CD8-positive, alpha-beta memory T cell (primary cell): Measurements from ENCODE around the gene ZNF443. TPM values are rescaled to one million over a fixed set of nuclear protein-coding genes. Genes with fewer than 3 reads are reported as not detected.
"Not testable (repeated sequence)": the region's sequence is repeated elsewhere in the genome, so short reads cannot be mapped to it uniquely, and the experiment has no call there.

Experiments
- CTCF ChIA-PET: fragments of 350-600 bp; sonication (Branson Sonifier 250); formaldehyde crosslinking; loops from one replicate; lab custom pipeline; 2021; ENCODE audit warnings: antibody characterized with exemption; lab: Charles Lee
- POLR2A ChIA-PET: fragments of 350-600 bp; sonication (Branson Sonifier 250); formaldehyde crosslinking; loops from one replicate; lab custom pipeline; 2021; ENCODE audit warnings: antibody characterized with exemption; lab: Charles Lee
- DNase-seq, 5 donors: peaks; one replicate each; pipeline versions ENCODE4 v3.0.0 to v3.0.0-alpha.2; 2020 to 2022; ENCODE audit warnings: mixed read lengths in 1 of 5
- H3K27ac ChIP-seq: one replicate; pipeline ENCODE4 v1.7.0; 2013; ENCODE audit warnings: low read depth, mild to moderate bottlenecking, low read length, moderate library complexity
- H3K27me3 ChIP-seq: 2 replicates; pipeline ENCODE4 v1.7.0; 2013; ENCODE audit warnings: low read length, mild to moderate bottlenecking; ENCODE audit not compliant: insufficient read depth, poor library complexity, severe bottlenecking
- H3K36me3 ChIP-seq: 2 replicates; pipeline ENCODE4 v1.7.0; 2013; ENCODE audit warnings: mild to moderate bottlenecking, low read length, moderate library complexity; ENCODE audit not compliant: insufficient read depth
- H3K4me1 ChIP-seq: 2 replicates; pipeline ENCODE4 v1.7.0; 2013; ENCODE audit warnings: mild to moderate bottlenecking, low read length, moderate library complexity; ENCODE audit not compliant: insufficient read depth
- H3K4me3 ChIP-seq: 2 replicates; pipeline ENCODE4 v1.7.0; 2013; ENCODE audit warnings: mild to moderate bottlenecking, low read length
- H3K9me3 ChIP-seq: 2 replicates; pipeline ENCODE4 v1.7.0; 2013; ENCODE audit warnings: mild to moderate bottlenecking, low read length
- H3K27ac Mint-ChIP-seq, 8 donors: one replicate each; pipeline ENCODE4 v1.8.0; 2020 to 2021; ENCODE audit warnings: mixed read lengths in 8 of 8, mild to moderate bottlenecking in 6 of 8, inconsistent platforms in 3 of 8, moderate library complexity in 3 of 8
- H3K27me3 Mint-ChIP-seq, 2 donors: one replicate each; pipeline ENCODE4 v1.8.0; 2020 to 2021; ENCODE audit warnings: mixed read lengths in 2 of 2, mild to moderate bottlenecking in 1 of 2, moderate library complexity in 1 of 2
- H3K36me3 Mint-ChIP-seq, 3 donors: one replicate each; pipeline ENCODE4 v1.8.0; 2020 to 2021; ENCODE audit warnings: mixed read lengths in 3 of 3, inconsistent platforms in 1 of 3, mild to moderate bottlenecking in 1 of 3
- H3K4me1 Mint-ChIP-seq, 3 donors: one replicate each; pipeline ENCODE4 v1.8.0; 2020 to 2021; ENCODE audit warnings: mixed read lengths in 3 of 3, inconsistent platforms in 1 of 3, mild to moderate bottlenecking in 1 of 3
- H3K4me3 Mint-ChIP-seq, 7 donors: one replicate each; pipeline ENCODE4 v1.8.0; 2020 to 2021; ENCODE audit warnings: mixed read lengths in 7 of 7, mild to moderate bottlenecking in 6 of 7, moderate library complexity in 4 of 7, inconsistent platforms in 2 of 7
- H3K9me3 Mint-ChIP-seq, 5 donors: one replicate each; pipeline ENCODE4 v1.8.0; 2020 to 2022; ENCODE audit warnings: mixed read lengths in 5 of 5, mild to moderate bottlenecking in 3 of 5, moderate library complexity in 2 of 5, inconsistent platforms in 1 of 5
- polyA plus RNA-seq: library from polyadenylated mRNA; unstranded; fragments of 300-500 nt; fragmentation: Illumina TruSeq; gene quantifications from one replicate; pipeline ENCODE4 v1.2.3, GENCODE V29; 2021
- total RNA-seq, 2 experiments: library from RNA; stranded (reverse); gene quantifications; one replicate each; pipeline ENCODE4 v1.2.3, GENCODE V29; 2021

Gene ZNF443
- total and polyA plus RNA-seq, 3 experiments from 2014 or later = 2.5 to 4.6 (median 4.2) TPM

DNA sequence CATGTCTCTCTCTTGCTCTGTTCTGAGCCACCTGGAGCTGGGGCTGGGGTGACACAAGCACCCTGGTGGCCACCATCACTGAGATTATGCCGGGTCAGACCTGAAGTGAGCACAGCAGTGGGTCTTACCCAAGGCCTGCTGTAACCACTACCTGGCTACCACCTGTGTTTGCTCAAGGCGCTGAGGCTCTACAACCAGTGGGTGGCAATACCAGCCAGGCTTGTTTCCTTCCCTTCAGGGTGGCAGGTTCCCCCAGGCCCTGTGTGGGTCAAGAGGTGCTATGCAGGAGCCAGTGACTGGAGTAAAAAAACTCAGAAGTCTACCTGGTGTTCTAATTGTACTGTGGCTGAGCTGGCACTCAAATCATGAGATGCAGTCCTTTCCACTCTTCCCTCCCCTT is 8.0 kb upstream of the ZNF443 start:
- ChIA-PET POLR2A (no interaction called here), CTCF (no interaction called here)
- H3K4me1 ChIP-seq = no peaks in the 10 kb centered on the region
- DNase-seq = no peak
- H3K27me3 ChIP-seq = no peaks in the 10 kb centered on the region
- no peak overlapping the region for H3K27ac ChIP-seq
- no peak overlapping the region for H3K4me3 ChIP-seq
- H3K36me3 Mint-ChIP-seq = peaks cover 6 to 48% (median 9%) of the 10 kb centered on the region in 3 donors
- peaks cover 24 to 45% (median 34%) of the 10 kb centered on the region in 5 donors for H3K9me3 Mint-ChIP-seq
- H3K9me3 ChIP-seq = no peaks in the 10 kb centered on the region
- H3K36me3 ChIP-seq = no peaks in the 10 kb centered on the region
- H3K27me3 Mint-ChIP-seq = peaks cover 0 to 8% of the 10 kb centered on the region in 2 donors
- H3K27ac Mint-ChIP-seq = no peak overlapping the region
- H3K4me3 Mint-ChIP-seq = no peak overlapping the region
- no peaks in the 10 kb centered on the region for H3K4me1 Mint-ChIP-seq

DNA sequence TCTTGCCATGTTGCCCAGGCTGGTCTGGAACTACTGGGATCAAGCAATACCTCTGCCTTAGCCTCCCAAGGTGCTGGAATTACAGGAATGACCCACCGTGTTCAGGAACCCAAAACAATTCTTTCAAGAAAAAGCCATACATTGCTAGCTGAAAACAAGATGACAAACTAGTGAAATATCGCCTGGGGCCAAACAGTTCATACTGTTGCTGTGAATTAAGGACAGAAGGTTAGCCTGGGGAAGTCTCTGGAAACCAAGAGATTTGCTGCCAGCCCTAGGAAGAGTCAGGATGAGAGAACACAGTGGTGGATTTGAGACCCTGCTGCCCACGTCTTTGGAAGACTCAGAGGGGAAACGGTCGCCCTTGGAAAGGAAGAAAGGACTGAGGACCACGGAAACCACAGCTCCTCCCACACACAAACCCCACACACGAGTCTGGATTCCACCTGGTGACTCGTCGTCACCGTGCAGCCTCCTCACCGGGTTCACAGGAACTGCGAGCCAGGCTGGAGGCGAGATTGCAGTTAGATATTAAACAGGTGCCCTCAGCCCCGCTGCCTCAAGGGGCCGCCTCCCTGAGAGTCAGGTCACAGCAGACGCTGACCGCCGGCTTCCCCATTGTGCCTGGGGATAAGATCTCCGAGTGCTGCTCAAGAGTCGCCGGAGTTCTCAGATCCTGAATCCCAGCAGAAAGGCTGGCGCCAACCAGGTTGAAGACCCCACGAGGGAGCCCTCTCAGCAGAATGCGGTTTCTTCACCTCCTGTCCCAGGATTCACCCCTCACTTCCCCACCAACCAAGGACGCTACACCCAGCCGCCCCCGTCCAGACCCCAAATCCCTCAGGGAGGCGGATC is 908 bp downstream of the ZNF443 start:
- H3K36me3 ChIP-seq, H3K9me3 ChIP-seq, H3K4me1 ChIP-seq, H3K27me3 ChIP-seq, CTCF ChIA-PET, H3K27me3 Mint-ChIP-seq: not testable (repeated sequence)
- H3K27ac ChIP-seq = peak overlapping the region; percentile 67
- Mint-ChIP-seq H3K36me3 (peaks cover 10 to 26% (median 11%) of the 10 kb centered on the region in 3 donors), H3K4me3 (peak overlapping the region; percentile 85 to 100 (median 98)), H3K27ac (peak overlapping the region; percentile 47 to 97 (median 88)), H3K9me3 (peaks cover 4 to 13% (median 9%) of the 10 kb centered on the region in 5 donors), H3K4me1 (peaks cover 16 to 33% (median 23%) of the 10 kb centered on the region in 3 donors)
- H3K4me3 ChIP-seq = peak overlapping the region; percentile 78
- POLR2A ChIA-PET = interaction anchor here (1.2 kb wide), 2 partner anchors 39 to 107 kb away, joined by 4 to 6 read pairs; partner anchors contain the start of genes ZNF563 and ZNF799
- DNase-seq = peak; percentile 8 to 61 (median 38)

DNA sequence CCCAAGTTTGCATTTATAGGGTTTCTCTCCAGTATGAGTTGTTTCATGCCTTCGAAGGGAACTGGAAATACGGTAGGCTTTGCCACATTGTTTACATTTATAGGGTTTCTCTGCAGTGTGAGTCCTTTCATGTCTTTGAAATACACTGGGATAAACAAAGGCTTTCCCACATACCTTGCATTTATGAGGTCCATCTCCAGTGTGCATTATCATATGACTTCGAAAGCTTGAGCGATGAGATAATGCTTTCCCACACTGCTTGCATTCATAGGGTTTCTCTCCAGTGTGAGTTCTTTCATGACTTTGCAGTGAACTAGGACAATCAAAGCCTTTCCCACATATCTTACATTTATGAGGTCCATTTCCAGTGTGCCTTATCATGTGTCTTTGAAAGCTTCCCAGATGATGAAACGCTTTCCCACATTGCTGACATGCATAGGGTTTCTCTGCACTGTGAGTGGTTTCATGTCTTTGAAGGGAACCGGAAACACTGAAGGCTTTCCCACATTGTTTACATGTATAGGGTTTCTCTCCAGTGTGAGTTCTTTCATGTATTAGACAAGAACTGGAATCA is 10.0 kb downstream of the ZNF443 start:
- peaks cover 16% of the 10 kb centered on the region for H3K9me3 ChIP-seq
- DNase-seq, H3K27me3 ChIP-seq, H3K27ac ChIP-seq, POLR2A ChIA-PET, H3K27me3 Mint-ChIP-seq, H3K4me1 ChIP-seq, CTCF ChIA-PET, H3K4me3 ChIP-seq, H3K4me3 Mint-ChIP-seq, H3K4me1 Mint-ChIP-seq, H3K27ac Mint-ChIP-seq: not testable (repeated sequence)
- Mint-ChIP-seq H3K9me3 (peaks cover 35 to 77% (median 43%) of the 10 kb centered on the region in 5 donors), H3K36me3 (peaks cover 31 to 72% (median 58%) of the 10 kb centered on the region in 3 donors)
- H3K36me3 ChIP-seq = peaks cover 10% of the 10 kb centered on the region

DNA sequence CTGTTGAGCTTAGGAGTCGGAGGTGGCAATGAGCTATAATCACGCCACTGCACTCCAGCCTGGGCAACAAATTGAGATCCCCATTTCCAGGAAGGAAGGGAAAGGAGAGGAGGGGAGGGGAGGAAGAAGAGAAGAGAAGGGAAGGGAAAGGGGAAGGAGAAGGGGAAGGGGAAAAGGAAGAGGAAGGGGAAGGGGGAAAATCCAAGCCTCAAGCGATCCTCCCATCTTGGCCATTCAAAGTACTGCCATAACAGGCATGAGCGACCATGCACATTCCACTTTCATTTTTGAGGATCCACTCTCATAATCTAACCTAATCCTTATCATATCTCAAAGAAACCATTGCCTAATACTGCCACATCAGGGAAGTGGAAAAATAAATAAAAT is 14.9 kb downstream of the ZNF443 start:
- peaks cover 7% of the 10 kb centered on the region for H3K9me3 ChIP-seq
- no peak for DNase-seq
- Mint-ChIP-seq H3K27ac (peak overlapping the region in 1 of 8 donors; percentile 24), H3K36me3 (peaks cover 13 to 67% (median 37%) of the 10 kb centered on the region in 3 donors), H3K4me3 (no peak overlapping the region), H3K4me1 (no peaks in the 10 kb centered on the region), H3K27me3 (no peaks in the 10 kb centered on the region), H3K9me3 (peaks cover 22 to 73% (median 43%) of the 10 kb centered on the region in 5 donors)
- H3K27ac ChIP-seq = no peak overlapping the region
- peaks cover 2% of the 10 kb centered on the region for H3K36me3 ChIP-seq
- CTCF ChIA-PET = no interaction called here
- H3K4me3 ChIP-seq = no peak overlapping the region
- H3K4me1 ChIP-seq = no peaks in the 10 kb centered on the region
- no peaks in the 10 kb centered on the region for H3K27me3 ChIP-seq
- POLR2A ChIA-PET = no interaction called here

DNA sequence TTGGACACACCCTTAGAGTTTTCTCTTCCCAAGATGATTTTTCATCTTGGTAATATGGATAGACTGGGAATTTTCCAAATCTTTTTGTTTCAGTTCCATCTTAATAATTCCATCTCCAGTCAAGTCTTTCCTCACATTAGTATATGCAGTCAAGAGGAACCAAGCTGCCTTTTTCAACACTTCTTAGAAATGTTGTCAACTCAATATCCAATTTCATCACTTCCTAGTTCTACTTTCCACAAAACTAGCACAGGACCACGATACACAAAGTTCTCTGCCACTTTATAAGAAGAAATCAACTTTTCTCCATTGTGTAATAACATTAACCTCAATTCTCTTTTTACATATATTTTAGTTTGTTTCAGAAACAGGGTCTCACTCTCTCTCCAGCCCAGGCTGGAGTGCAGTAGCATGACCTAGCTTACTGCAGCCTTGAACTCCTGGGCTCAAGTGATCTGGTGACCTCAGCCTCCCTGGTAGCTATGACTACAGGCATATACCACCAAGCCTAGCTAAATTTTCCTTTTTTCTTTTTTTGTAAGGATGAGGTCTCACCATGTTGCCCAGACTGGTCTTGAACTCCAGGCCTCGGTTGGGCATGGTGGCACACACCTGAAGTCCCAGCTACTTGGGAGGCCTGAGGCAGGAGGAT is 15.5 kb downstream of the ZNF443 start:
- Histone ChIP-seq H3K9me3 (peaks cover 2% of the 10 kb centered on the region), H3K27ac (no peak overlapping the region), H3K4me1 (no peaks in the 10 kb centered on the region), H3K27me3 (no peaks in the 10 kb centered on the region), H3K4me3 (no peak overlapping the region), H3K36me3 (no peaks in the 10 kb centered on the region)
- no peak for DNase-seq
- Mint-ChIP-seq H3K9me3 (peaks cover 17 to 72% (median 37%) of the 10 kb centered on the region in 5 donors), H3K4me1 (no peaks in the 10 kb centered on the region), H3K4me3 (no peak overlapping the region), H3K36me3 (peaks cover 8 to 63% (median 31%) of the 10 kb centered on the region in 3 donors), H3K27me3 (no peaks in the 10 kb centered on the region), H3K27ac (no peak overlapping the region)
- POLR2A ChIA-PET = no interaction called here
- CTCF ChIA-PET = no interaction called here

- peaks cover 12 to 51% (median 28%) of the 10 kb centered on the region in 5 donors for H3K9me3 Mint-ChIP-seq
- POLR2A ChIA-PET, H3K4me1 Mint-ChIP-seq, H3K36me3 ChIP-seq, H3K27me3 Mint-ChIP-seq, H3K27ac ChIP-seq, DNase-seq, H3K4me1 ChIP-seq, H3K4me3 ChIP-seq, H3K4me3 Mint-ChIP-seq, H3K27me3 ChIP-seq, H3K27ac Mint-ChIP-seq, H3K9me3 ChIP-seq, CTCF ChIA-PET: not testable (repeated sequence)
- peaks cover 0 to 47% (median 7%) of the 10 kb centered on the region in 3 donors for H3K36me3 Mint-ChIP-seq
These were observed 23.5 kb downstream of the ZNF443 start for GRCh38 chr19:12417273-12417672.

- Mint-ChIP-seq H3K9me3 (peaks cover 3 to 18% (median 7%) of the 10 kb centered on the region in 5 donors), H3K4me1 (no peaks in the 10 kb centered on the region), H3K27me3 (peaks cover 0 to 1% of the 10 kb centered on the region in 2 donors), H3K27ac (no peak overlapping the region), H3K4me3 (no peak overlapping the region), H3K36me3 (peaks cover 0 to 14% (median 0%) of the 10 kb centered on the region in 3 donors)
- ChIA-PET POLR2A (no interaction called here), CTCF (no interaction called here)
- H3K9me3 ChIP-seq = no peaks in the 10 kb centered on the region
- no peak overlapping the region for H3K4me3 ChIP-seq
- no peaks in the 10 kb centered on the region for H3K27me3 ChIP-seq
- no peak overlapping the region for H3K27ac ChIP-seq
- no peak for DNase-seq
- no peaks in the 10 kb centered on the region for H3K4me1 ChIP-seq
- H3K36me3 ChIP-seq = no peaks in the 10 kb centered on the region
These were observed 28.9 kb downstream of the ZNF443 start for GRCh38 chr19:12411893-12412292.
